GM12801 (cell line): ENCODE data around the gene WDR72.

Experiments used
- CTCF ChIP-seq: IDR thresholded peaks from one replicate; pipeline ENCODE4 v1.5.1; 2011; ENCODE audit warnings: control low read depth; ENCODE audit not compliant: insufficient read length; ENCODE audit errors: extremely low read depth

WDR72 gene

DNA sequence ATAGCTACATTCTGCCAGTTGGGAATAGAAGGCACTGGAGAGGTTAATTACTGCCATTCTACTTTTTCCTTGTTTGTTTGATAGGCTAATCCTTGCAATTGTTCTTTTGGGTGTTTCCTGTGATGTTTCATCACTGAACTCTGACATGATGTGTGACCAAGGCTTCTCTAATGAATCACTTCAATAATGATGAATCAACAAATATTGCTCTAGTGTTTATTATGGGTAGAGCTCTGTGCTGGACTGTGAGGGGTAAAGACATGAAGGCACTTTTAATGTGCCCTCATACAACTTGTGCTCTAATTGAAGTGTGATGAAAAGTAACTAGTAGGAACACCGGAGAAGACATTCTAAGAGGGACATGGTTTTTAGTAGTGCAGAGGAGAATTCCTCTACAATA, 233.6 kb downstream of the WDR72 start:
- TF ChIP-seq CTCF, result no peak

DNA sequence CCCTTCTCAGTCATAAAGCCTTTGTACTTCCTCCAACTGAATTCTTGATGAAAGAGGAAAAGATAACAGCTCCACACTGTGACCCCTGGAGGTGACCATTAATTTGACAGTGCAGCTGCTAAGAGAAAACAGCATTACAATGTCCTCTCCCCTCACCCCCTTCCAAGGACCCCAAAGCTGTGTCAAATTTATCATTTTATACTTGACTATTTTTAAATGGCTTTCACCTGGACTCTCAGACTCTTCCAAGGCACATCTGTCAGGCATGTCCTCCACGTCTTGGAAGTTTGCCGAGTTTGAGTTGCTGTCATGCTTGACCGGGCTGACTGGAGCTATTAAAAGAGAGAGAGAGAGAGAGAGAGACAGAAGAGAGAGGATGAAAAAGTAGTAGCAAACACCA, 236.5 kb downstream of the WDR72 start:
- TF ChIP-seq CTCF, result no peak

- TF ChIP-seq CTCF, result no peak
Observed at GRCh38 chr15:53520996-53521395, 238.5 kb downstream of the WDR72 start.

GRCh38 chr15:53513431-53513830, 246.0 kb downstream of the WDR72 start:
- no peak for TF ChIP-seq CTCF

GRCh38 chr15:53512029-53512428, 247.4 kb downstream of the WDR72 start:
- TF ChIP-seq CTCF, result no peak

GRCh38 chr15:53511175-53511574, 248.3 kb downstream of the WDR72 start:
- no peak for TF ChIP-seq CTCF

DNA sequence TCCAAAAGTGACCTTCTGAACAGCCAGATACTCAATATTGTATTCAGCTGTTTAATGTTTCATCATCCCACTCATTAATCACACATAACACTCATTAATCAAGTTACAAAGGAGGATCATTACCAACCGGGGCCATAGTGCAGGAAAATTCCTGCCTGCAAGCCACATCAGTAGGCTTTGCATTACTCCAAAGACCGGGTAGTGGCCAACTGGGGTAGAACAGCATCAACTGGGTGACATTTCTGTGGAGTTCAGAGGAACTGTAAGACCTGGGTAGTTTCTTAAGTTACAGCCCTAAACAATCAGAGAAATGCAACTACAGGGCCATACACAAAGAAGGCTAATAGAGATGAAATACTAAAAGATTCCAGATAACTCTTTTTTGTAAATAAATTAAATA, 253.1 kb downstream of the WDR72 start:
- no peak for TF ChIP-seq CTCF

GRCh38 chr15:53498996-53499395, 260.5 kb downstream of the WDR72 start:
- no peak for TF ChIP-seq CTCF
